Body of pancreas (tissue), 4 donors: ENCODE measurements around the gene BTBD9.

Experiments used
- POLR2A ChIP-seq, 3 donors: fragments of 450-650 bp; IDR thresholded peaks; one replicate each; pipeline ENCODE4 v1.6.1; 2016; ENCODE audit warnings: antibody characterized with exemption in 3 of 3, mild to moderate bottlenecking in 2 of 3
- TF ChIP-seq, protein P1 (sequence below), 7 experiments: fragments of 450-650 bp in 4 of 7; fragments of 200-600 bp in 3 of 7; sonication (generic) in 3 of 7; IDR thresholded peaks; one replicate each; pipeline ENCODE4 v1.5.1; 2016 to 2019; ENCODE audit warnings: antibody characterized with exemption in 7 of 7

DNA sequence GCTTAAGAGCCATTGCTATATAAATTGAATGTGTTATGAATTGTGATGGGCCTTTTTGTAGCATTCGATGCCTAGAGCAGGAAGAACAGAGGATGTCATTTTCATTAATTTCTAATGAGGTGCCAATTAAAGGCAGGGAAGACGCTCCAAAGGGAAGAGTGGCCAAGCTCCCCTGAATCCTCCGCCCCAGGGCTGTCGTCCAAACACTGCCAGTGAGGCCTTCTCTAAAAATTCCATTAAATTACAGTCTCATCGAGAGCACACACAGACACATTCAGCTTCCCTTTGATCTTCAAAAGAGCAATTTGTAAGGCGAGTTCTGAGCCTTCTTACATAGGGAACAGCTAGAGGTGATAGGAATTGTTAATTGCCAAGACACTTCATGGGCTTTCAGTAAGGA, 520.2 kb downstream of the BTBD9 start:
- TF ChIP-seq, protein P1, sequence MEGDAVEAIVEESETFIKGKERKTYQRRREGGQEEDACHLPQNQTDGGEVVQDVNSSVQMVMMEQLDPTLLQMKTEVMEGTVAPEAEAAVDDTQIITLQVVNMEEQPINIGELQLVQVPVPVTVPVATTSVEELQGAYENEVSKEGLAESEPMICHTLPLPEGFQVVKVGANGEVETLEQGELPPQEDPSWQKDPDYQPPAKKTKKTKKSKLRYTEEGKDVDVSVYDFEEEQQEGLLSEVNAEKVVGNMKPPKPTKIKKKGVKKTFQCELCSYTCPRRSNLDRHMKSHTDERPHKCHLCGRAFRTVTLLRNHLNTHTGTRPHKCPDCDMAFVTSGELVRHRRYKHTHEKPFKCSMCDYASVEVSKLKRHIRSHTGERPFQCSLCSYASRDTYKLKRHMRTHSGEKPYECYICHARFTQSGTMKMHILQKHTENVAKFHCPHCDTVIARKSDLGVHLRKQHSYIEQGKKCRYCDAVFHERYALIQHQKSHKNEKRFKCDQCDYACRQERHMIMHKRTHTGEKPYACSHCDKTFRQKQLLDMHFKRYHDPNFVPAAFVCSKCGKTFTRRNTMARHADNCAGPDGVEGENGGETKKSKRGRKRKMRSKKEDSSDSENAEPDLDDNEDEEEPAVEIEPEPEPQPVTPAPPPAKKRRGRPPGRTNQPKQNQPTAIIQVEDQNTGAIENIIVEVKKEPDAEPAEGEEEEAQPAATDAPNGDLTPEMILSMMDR (IDR thresholded peaks at IDR 0.05): no peak
- no peak for TF ChIP-seq POLR2A (IDR thresholded peaks at IDR 0.05)
